ENCODE measurements around the gene RANBP2. TPM values are rescaled to one million over a fixed set of nuclear protein-coding genes. Genes with fewer than 3 reads are reported as not detected.
A peak's percentile ranks its signal among the peaks of the same experiment; 100 is the strongest.

RANBP2 gene
- total and polyA plus RNA-seq, 9 of the 15 experiments (the other 6 are each of a cell fraction or from before 2014, with no cell fraction given) = 11.7 to 97.4 (median 48.1) TPM

DNA sequence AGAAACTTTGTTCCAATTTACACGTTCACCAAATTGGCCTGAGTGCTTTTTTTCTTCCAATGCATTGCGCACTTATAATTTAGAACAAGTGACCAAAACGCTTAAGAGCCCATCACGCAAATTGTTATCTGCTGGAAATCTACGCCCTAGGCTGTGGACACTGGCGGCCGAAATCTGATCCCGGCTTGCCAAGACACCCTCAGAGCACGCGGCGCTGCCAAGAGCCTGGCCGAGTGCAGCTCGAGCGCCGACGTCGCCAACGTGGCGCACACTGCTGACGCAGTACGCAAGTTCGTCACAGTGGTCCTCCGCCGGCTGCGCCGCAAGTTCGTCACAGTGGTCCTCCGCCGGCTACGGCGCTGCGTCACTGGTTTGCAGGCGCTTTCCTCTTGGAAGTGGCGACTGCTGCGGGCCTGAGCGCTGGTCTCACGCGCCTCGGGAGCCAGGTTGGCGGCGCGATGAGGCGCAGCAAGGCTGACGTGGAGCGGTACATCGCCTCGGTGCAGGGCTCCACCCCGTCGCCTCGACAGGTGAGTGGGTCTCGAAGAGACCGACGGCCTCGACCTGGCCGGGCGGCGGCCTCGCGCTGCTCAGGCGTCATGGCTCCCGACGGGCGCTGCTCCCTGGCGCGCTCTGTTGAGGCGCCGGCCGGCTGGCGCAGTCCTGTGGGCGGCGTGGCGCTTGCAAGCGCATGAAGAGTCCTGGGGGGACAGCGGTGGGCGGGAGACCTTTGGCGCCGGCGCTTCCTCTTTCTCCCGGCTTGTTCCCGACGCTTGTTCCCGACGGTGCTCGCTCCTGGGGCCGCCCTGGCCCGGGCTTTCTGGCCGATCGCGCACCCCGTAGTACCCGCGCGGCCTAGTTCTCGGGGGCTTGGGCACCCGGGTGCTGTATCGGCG lies at the start of gene RANBP2 (continued):
- TF ChIP-seq FOXP1 (CRISPR knock-in tag; IDR thresholded peaks at IDR 0.05) (peak; percentile 79; the same call in 1 of the 2 replicates), KLF1 (tag; IDR thresholded peaks at IDR 0.05) (peak; percentile 59; the same call in 1 of the 2 replicates), CBX5 (IDR thresholded peaks at IDR 0.05; ENCODE audit: borderline replicate concordance, low read depth) (0 out of 2 replicates have a peak, but pooled peaks have one; percentile 58), GTF2F1 (IDR thresholded peaks at IDR 0.05; ENCODE audit: low read depth, low read length) (peak; percentile 85; the same call in 1 of the 2 replicates), NCOA2 (IDR thresholded peaks at IDR 0.05; ENCODE audit: partially characterized antibody in 2 of 2) (no peak), TBL1XR1 (IDR thresholded peaks at IDR 0.05; ENCODE audit: low read length in 2 of 2) (peak in 1 of 2 experiments; percentile 98; a peak in 2 of 4 replicates), BRD4 (IDR thresholded peaks at IDR 0.05) (peak; percentile 60; the same call in 1 of the 2 replicates), TAF1 (IDR thresholded peaks at IDR 0.05; ENCODE audit: control insufficient read depth, extremely low read depth, insufficient read depth, low read length, severe bottlenecking) (peak; percentile 90), MAZ (CRISPR knock-in tag; conservative IDR thresholded peaks at IDR 0.05 in 1 of 2, IDR thresholded peaks at IDR 0.05 in 1 of 2) (peak in 1 of 2 experiments; percentile 66; a peak in 2 of 4 replicates)
- TF ChIP-seq, protein P1, sequence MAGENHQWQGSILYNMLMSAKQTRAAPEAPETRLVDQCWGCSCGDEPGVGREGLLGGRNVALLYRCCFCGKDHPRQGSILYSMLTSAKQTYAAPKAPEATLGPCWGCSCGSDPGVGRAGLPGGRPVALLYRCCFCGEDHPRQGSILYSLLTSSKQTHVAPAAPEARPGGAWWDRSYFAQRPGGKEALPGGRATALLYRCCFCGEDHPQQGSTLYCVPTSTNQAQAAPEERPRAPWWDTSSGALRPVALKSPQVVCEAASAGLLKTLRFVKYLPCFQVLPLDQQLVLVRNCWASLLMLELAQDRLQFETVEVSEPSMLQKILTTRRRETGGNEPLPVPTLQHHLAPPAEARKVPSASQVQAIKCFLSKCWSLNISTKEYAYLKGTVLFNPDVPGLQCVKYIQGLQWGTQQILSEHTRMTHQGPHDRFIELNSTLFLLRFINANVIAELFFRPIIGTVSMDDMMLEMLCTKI (IDR thresholded peaks at IDR 0.05; ENCODE audit: partially characterized antibody) = no peak
- TF ChIP-seq, protein P2, sequence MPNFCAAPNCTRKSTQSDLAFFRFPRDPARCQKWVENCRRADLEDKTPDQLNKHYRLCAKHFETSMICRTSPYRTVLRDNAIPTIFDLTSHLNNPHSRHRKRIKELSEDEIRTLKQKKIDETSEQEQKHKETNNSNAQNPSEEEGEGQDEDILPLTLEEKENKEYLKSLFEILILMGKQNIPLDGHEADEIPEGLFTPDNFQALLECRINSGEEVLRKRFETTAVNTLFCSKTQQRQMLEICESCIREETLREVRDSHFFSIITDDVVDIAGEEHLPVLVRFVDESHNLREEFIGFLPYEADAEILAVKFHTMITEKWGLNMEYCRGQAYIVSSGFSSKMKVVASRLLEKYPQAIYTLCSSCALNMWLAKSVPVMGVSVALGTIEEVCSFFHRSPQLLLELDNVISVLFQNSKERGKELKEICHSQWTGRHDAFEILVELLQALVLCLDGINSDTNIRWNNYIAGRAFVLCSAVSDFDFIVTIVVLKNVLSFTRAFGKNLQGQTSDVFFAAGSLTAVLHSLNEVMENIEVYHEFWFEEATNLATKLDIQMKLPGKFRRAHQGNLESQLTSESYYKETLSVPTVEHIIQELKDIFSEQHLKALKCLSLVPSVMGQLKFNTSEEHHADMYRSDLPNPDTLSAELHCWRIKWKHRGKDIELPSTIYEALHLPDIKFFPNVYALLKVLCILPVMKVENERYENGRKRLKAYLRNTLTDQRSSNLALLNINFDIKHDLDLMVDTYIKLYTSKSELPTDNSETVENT (CRISPR knock-in tag; IDR thresholded peaks at IDR 0.05) = peak; percentile 76
- TF ChIP-seq, protein P3, sequence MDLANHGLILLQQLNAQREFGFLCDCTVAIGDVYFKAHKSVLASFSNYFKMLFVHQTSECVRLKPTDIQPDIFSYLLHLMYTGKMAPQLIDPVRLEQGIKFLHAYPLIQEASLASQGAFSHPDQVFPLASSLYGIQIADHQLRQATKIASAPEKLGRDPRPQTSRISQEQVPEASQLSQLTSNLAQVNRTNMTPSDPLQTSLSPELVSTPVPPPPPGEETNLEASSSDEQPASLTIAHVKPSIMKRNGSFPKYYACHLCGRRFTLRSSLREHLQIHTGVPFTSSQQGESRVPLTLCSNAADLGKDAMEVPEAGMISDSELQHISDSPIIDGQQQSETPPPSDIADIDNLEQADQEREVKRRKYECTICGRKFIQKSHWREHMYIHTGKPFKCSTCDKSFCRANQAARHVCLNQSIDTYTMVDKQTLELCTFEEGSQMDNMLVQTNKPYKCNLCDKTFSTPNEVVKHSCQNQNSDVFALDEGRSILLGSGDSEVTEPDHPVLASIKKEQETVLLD (IDR thresholded peaks at IDR 0.05) = peak; percentile 100
- TF ChIP-seq, protein P4, sequence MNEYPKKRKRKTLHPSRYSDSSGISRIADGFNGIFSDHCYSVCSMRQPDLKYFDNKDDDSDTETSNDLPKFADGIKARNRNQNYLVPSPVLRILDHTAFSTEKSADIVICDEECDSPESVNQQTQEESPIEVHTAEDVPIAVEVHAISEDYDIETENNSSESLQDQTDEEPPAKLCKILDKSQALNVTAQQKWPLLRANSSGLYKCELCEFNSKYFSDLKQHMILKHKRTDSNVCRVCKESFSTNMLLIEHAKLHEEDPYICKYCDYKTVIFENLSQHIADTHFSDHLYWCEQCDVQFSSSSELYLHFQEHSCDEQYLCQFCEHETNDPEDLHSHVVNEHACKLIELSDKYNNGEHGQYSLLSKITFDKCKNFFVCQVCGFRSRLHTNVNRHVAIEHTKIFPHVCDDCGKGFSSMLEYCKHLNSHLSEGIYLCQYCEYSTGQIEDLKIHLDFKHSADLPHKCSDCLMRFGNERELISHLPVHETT (CRISPR knock-in tag; conservative IDR thresholded peaks at IDR 0.05 in 1 of 2, IDR thresholded peaks at IDR 0.05 in 1 of 2) = peak in 1 of 2 experiments; percentile 86; a peak in 2 of 4 replicates
